MG63 (cell line): ENCODE measurements around the gene GABRD. TPM values are rescaled to one million over a fixed set of nuclear protein-coding genes. Genes with fewer than 3 reads are reported as not detected.

ENCODE experiments used
- DNase-seq: peaks from one replicate; pipeline ENCODE4 v3.0.0-alpha.2; 2020
- H3K27me3 ChIP-seq: fragments of 250-450 bp; sonication (Bioruptor Pico); 2 replicates; pipeline ENCODE4 v1.5.1; 2020; ENCODE audit warnings: mild to moderate bottlenecking, moderate library complexity
- H3K36me3 ChIP-seq: fragments of 250-450 bp; sonication (Bioruptor Pico); 2 replicates; pipeline ENCODE4 v1.5.1; 2020; ENCODE audit warnings: mild to moderate bottlenecking, moderate library complexity
- H3K4me3 ChIP-seq: fragments of 250-450 bp; sonication (Bioruptor Pico); 2 replicates; pipeline ENCODE4 v1.5.1; 2020; ENCODE audit warnings: mild to moderate bottlenecking, moderate library complexity
- H3K9me3 ChIP-seq: fragments of 250-450 bp; sonication (Bioruptor Pico); 2 replicates; pipeline ENCODE4 v1.5.1; 2020; ENCODE audit warnings: mild to moderate bottlenecking, moderate library complexity
- total RNA-seq: library from RNA; depleted of rRNA; stranded (reverse); fragments of >200 nt; shearing (Covaris generic); gene quantifications from 2 replicates; pipeline ENCODE4 v1.2.3, GENCODE V29; 2014; ENCODE audit warnings: low replicate concordance

Gene GABRD
- total RNA-seq, 1 experiment from 2014 or later, result not detected

GRCh38 chr1:2001773-2002411 lies 17.3 kb upstream of the GABRD start:
- H3K4me3 ChIP-seq, result no peak overlapping the region
- no peaks in the 10 kb centered on the region for H3K9me3 ChIP-seq
- H3K27me3 ChIP-seq, result no peaks in the 10 kb centered on the region; the same call in 1 of the 2 replicates
- DNase-seq, result no peak
- no peaks in the 10 kb centered on the region for H3K36me3 ChIP-seq

- no peaks in the 10 kb centered on the region for H3K36me3 ChIP-seq
- no peak within 1 kb of the TSS for H3K4me3 ChIP-seq
- no peaks in the 10 kb centered on the region for H3K9me3 ChIP-seq
- peaks cover 11% of the 10 kb centered on the region for H3K27me3 ChIP-seq
- DNase-seq, result peak; percentile 21
Measured at GRCh38 chr1:2003541-2004131, 15.5 kb upstream of the GABRD start, which contains the start of gene CFAP74. CFAP74 (minus strand) TSS chr1:2003786; CDS start chr1:1990956, 12,830 bp downstream.

- no peak overlapping the region for H3K4me3 ChIP-seq
- no peaks in the 10 kb centered on the region for H3K36me3 ChIP-seq
- H3K9me3 ChIP-seq, result no peaks in the 10 kb centered on the region
- H3K27me3 ChIP-seq, result peaks cover 23% of the 10 kb centered on the region
- no peak for DNase-seq
Measured at GRCh38 chr1:2004856-2005255, 14.3 kb upstream of the GABRD start.

- peaks cover 3% of the 10 kb centered on the region; the same call in 1 of the 2 replicates for H3K9me3 ChIP-seq
- no peak for DNase-seq
- no peak overlapping the region for H3K4me3 ChIP-seq
- H3K36me3 ChIP-seq, result no peaks in the 10 kb centered on the region
- peaks cover 32% of the 10 kb centered on the region for H3K27me3 ChIP-seq
Measured at GRCh38 chr1:2009101-2010053, 9.8 kb upstream of the GABRD start.

GRCh38 chr1:2014181-2014580 lies 5.0 kb upstream of the GABRD start:
- H3K27me3 ChIP-seq, result peaks cover 16% of the 10 kb centered on the region
- peaks cover 3% of the 10 kb centered on the region; the same call in 1 of the 2 replicates for H3K9me3 ChIP-seq
- no peaks in the 10 kb centered on the region for H3K36me3 ChIP-seq
- DNase-seq, result no peak
- H3K4me3 ChIP-seq, result no peak overlapping the region

GRCh38 chr1:2014741-2015735 lies 4.1 kb upstream of the GABRD start:
- no peak overlapping the region for H3K4me3 ChIP-seq
- no peaks in the 10 kb centered on the region for H3K36me3 ChIP-seq
- H3K27me3 ChIP-seq, result peaks cover 14% of the 10 kb centered on the region
- H3K9me3 ChIP-seq, result peaks cover 3% of the 10 kb centered on the region; the same call in 1 of the 2 replicates
- DNase-seq, result peak; percentile 75

- Histone ChIP-seq H3K4me3 (no peak overlapping the region), H3K27me3 (peaks cover 21% of the 10 kb centered on the region), H3K9me3 (no peaks in the 10 kb centered on the region), H3K36me3 (no peaks in the 10 kb centered on the region)
- DNase-seq, result no peak
Measured at GRCh38 chr1:2016123-2016522, 3.0 kb upstream of the GABRD start.

- DNase-seq, result no peak
- H3K4me3 ChIP-seq, result no peak overlapping the region
- H3K9me3 ChIP-seq, result no peaks in the 10 kb centered on the region
- peaks cover 25% of the 10 kb centered on the region for H3K27me3 ChIP-seq
- H3K36me3 ChIP-seq, result no peaks in the 10 kb centered on the region
Measured at GRCh38 chr1:2018217-2019171, 651 bp upstream of the GABRD start.

- Histone ChIP-seq H3K36me3 (no peaks in the 10 kb centered on the region), H3K27me3 (peaks cover 21% of the 10 kb centered on the region), H3K9me3 (no peaks in the 10 kb centered on the region), H3K4me3 (no peak overlapping the region)
- DNase-seq, result no peak
Measured at GRCh38 chr1:2019571-2020309, 595 bp downstream of the GABRD start.

- no peaks in the 10 kb centered on the region for H3K9me3 ChIP-seq
- H3K27me3 ChIP-seq, result peaks cover 21% of the 10 kb centered on the region
- H3K36me3 ChIP-seq, result no peaks in the 10 kb centered on the region
- DNase-seq, result no peak
- no peak overlapping the region for H3K4me3 ChIP-seq
Measured at GRCh38 chr1:2020310-2020655, 1.1 kb downstream of the GABRD start.

- no peak for DNase-seq
- Histone ChIP-seq H3K9me3 (no peaks in the 10 kb centered on the region), H3K36me3 (no peaks in the 10 kb centered on the region), H3K27me3 (peaks cover 21% of the 10 kb centered on the region), H3K4me3 (no peak overlapping the region)
Measured at GRCh38 chr1:2021550-2021949, 2.4 kb downstream of the GABRD start.

- H3K27me3 ChIP-seq, result peaks cover 21% of the 10 kb centered on the region
- H3K36me3 ChIP-seq, result no peaks in the 10 kb centered on the region
- no peaks in the 10 kb centered on the region for H3K9me3 ChIP-seq
- no peak overlapping the region for H3K4me3 ChIP-seq
- DNase-seq, result no peak
Measured at GRCh38 chr1:2022063-2022770, 3.1 kb downstream of the GABRD start.

GRCh38 chr1:2023187-2023586 lies 4.0 kb downstream of the GABRD start:
- Histone ChIP-seq H3K27me3 (peaks cover 21% of the 10 kb centered on the region), H3K4me3 (no peak overlapping the region)

GRCh38 chr1:2024451-2024850 lies 5.3 kb downstream of the GABRD start:
- Histone ChIP-seq H3K27me3 (peaks cover 21% of the 10 kb centered on the region), H3K36me3 (no peaks in the 10 kb centered on the region), H3K9me3 (no peaks in the 10 kb centered on the region), H3K4me3 (no peak overlapping the region)
- no peak for DNase-seq

More at GRCh38 chr1:2023187-2023586, 4.0 kb downstream of the GABRD start:
- DNase-seq, result no peak
- H3K36me3 ChIP-seq, result no peaks in the 10 kb centered on the region
- H3K9me3 ChIP-seq, result no peaks in the 10 kb centered on the region
